22Rv1 (cell line): ENCODE results near the gene CDK11B.

Experiments used
- CTCF ChIP-seq: fragments of 450-650 bp; IDR thresholded peaks from 2 replicates; pipeline ENCODE4 v1.5.1; 2017; ENCODE audit warnings: mild to moderate bottlenecking
- ZFX ChIP-seq: fragments of 450-650 bp; IDR thresholded peaks from 2 replicates; pipeline ENCODE4 v1.6.1; 2017; ENCODE audit warnings: antibody characterized with exemption, borderline replicate concordance

- no peak for TF ChIP-seq CTCF
- TF ChIP-seq ZFX = no peak
Measured at GRCh38 chr1:1621173-1622009, 37.4 kb downstream of the CDK11B start.
